ENCODE results near the gene ITGB3.

The ITGB3 gene

GRCh38 chr17:47299239-47299910 is 45.7 kb downstream of the ITGB3 start:
- no peak for DNase-seq (ENCODE audit: low spot score)

- no peak for DNase-seq (ENCODE audit: low spot score)
These were observed 47.1 kb downstream of the ITGB3 start for GRCh38 chr17:47300718-47301117.

GRCh38 chr17:47301161-47301560 is 47.5 kb downstream of the ITGB3 start:
- no peak for DNase-seq (ENCODE audit: low spot score)

- no peak for DNase-seq (ENCODE audit: low spot score)
These were observed 48.2 kb downstream of the ITGB3 start for GRCh38 chr17:47301831-47302230.

- DNase-seq (ENCODE audit: low spot score): no peak
These were observed 50.6 kb downstream of the ITGB3 start for GRCh38 chr17:47304186-47304585.

- DNase-seq (ENCODE audit: low spot score): peak; percentile 29
These were observed 51.8 kb downstream of the ITGB3 start for GRCh38 chr17:47305302-47305923.

- no peak for DNase-seq (ENCODE audit: low spot score)
These were observed 56.6 kb downstream of the ITGB3 start for GRCh38 chr17:47310186-47310733.

- no peak for DNase-seq (ENCODE audit: low spot score)
These were observed 57.8 kb downstream of the ITGB3 start for GRCh38 chr17:47311420-47311819.

- DNase-seq (ENCODE audit: low spot score): no peak
These were observed 62.0 kb downstream of the ITGB3 start for GRCh38 chr17:47315451-47316266.

GRCh38 chr17:47316311-47316710 is 62.7 kb downstream of the ITGB3 start:
- DNase-seq (ENCODE audit: low spot score): no peak

- no peak for DNase-seq (ENCODE audit: low spot score)
These were observed 63.5 kb downstream of the ITGB3 start for GRCh38 chr17:47317119-47317518.

GRCh38 chr17:47318197-47318918 is 64.7 kb downstream of the ITGB3 start:
- no peak for DNase-seq (ENCODE audit: low spot score)

- no peak for DNase-seq (ENCODE audit: low spot score)
These were observed 67.4 kb downstream of the ITGB3 start for GRCh38 chr17:47320879-47321502.

- DNase-seq (ENCODE audit: low spot score): peak; percentile 96
These were observed 70.0 kb downstream of the ITGB3 start, which contains the start of gene EFCAB13 for GRCh38 chr17:47323382-47324223. EFCAB13 (plus strand) TSS chr17:47323955; CDS start chr17:47328354, 4,399 bp downstream.

- no peak for DNase-seq (ENCODE audit: low spot score)
These were observed 70.8 kb downstream of the ITGB3 start for GRCh38 chr17:47324224-47325020.

- DNase-seq (ENCODE audit: low spot score): no peak
These were observed 71.5 kb downstream of the ITGB3 start for GRCh38 chr17:47325176-47325575.

- no peak for DNase-seq (ENCODE audit: low spot score)
These were observed 76.9 kb downstream of the ITGB3 start for GRCh38 chr17:47330548-47330947.

GRCh38 chr17:47332287-47332686 is 78.7 kb downstream of the ITGB3 start:
- no peak for DNase-seq (ENCODE audit: low spot score)

- no peak for DNase-seq (ENCODE audit: low spot score)
These were observed 81.7 kb downstream of the ITGB3 start for GRCh38 chr17:47335101-47335936.

Measured in ecto neural progenitor cell (in vitro differentiated cells).